Natural killer cell (primary cell): ENCODE measurements around the gene ITPKB. TPM values are rescaled to one million over a fixed set of nuclear protein-coding genes. Genes with fewer than 3 reads are reported as not detected.
A peak's percentile ranks its signal among the peaks of the same experiment; 100 is the strongest.

Source experiments
- ATAC-seq, 3 donors: fragments of 150-1000 bp in 2 of 3; fragments of 200-7000 bp in 1 of 3; cut with Tn5 transposase; 1 replicate in 1 of 3; 2 replicates in 2 of 3; pipeline ENCODE4 v1.10.0; 2021; ENCODE audit warnings: mild to moderate bottlenecking in 2 of 3, moderate library complexity in 2 of 3
- DNase-seq, 2 donors: peaks; one replicate each; pipeline versions ENCODE4 v3.0.0 to v3.0.0-alpha.2; 2013 to 2021; ENCODE audit warnings: mixed read lengths in 1 of 2
- H3K27ac ChIP-seq: one replicate; pipeline ENCODE4 v1.5.1; 2013; ENCODE audit warnings: mild to moderate bottlenecking, low read length
- H3K27me3 ChIP-seq: one replicate; pipeline ENCODE4 v1.6.1; 2013; ENCODE audit warnings: low read length; ENCODE audit not compliant: control insufficient read depth, insufficient read depth
- H3K36me3 ChIP-seq: one replicate; pipeline ENCODE4 v1.6.1; 2013; ENCODE audit warnings: low read length; ENCODE audit not compliant: control insufficient read depth, insufficient read depth
- H3K4me1 ChIP-seq: one replicate; pipeline ENCODE4 v1.6.1; 2013; ENCODE audit warnings: low read length; ENCODE audit not compliant: control insufficient read depth, insufficient read depth
- H3K4me3 ChIP-seq: one replicate; pipeline ENCODE4 v1.5.1; 2013; ENCODE audit warnings: low read length
- H3K9me3 ChIP-seq: one replicate; pipeline ENCODE4 v1.6.1; 2013; ENCODE audit warnings: low read length; ENCODE audit not compliant: control insufficient read depth, insufficient read depth
- H3K27ac Mint-ChIP-seq, 2 donors: one replicate each; pipeline ENCODE4 v1.8.0; 2022; ENCODE audit warnings: mild to moderate bottlenecking in 2 of 2, mixed read lengths in 2 of 2, moderate library complexity in 1 of 2
- H3K27me3 Mint-ChIP-seq, 2 donors: one replicate each; pipeline ENCODE4 v1.8.0; 2022; ENCODE audit warnings: low read depth in 2 of 2, mixed read lengths in 2 of 2
- H3K36me3 Mint-ChIP-seq: one replicate; pipeline ENCODE4 v1.8.0; 2022; ENCODE audit warnings: mixed read lengths
- H3K4me1 Mint-ChIP-seq, 2 donors: one replicate each; pipeline ENCODE4 v1.8.0; 2022; ENCODE audit warnings: mixed read lengths in 2 of 2
- H3K4me3 Mint-ChIP-seq: one replicate; pipeline ENCODE4 v1.8.0; 2022; ENCODE audit warnings: mild to moderate bottlenecking, moderate library complexity, mixed read lengths
- H3K9me3 Mint-ChIP-seq, 2 donors: one replicate each; pipeline ENCODE4 v1.8.0; 2022; ENCODE audit warnings: mixed read lengths in 2 of 2
- WGBS: methylation state at CpG from one replicate; pipeline ENCODE4 v1.1.7; 2013; ENCODE audit warnings: missing lambda C conversion rate; ENCODE audit not compliant: insufficient coverage; 5-methylcytosine and 5-hydroxymethylcytosine counted together
- intact Hi-C: fragments of 100-400 bp; cut with micrococcal nuclease; formaldehyde crosslinking; loops from one replicate; pipeline ENCODE4 v1.14.2; 2022
- total RNA-seq, 4 donors: library from RNA; stranded (reverse); fragments of 120-200 nt in 1 of 4; gene quantifications; one replicate each; pipeline versions ENCODE4 v1.2.3 to v1.2.4, GENCODE V29; 2013 to 2022
- TF ChIP-seq, protein P1 (sequence below): fragments of 200-600 bp; IDR thresholded peaks from one replicate; pipeline ENCODE4 v1.8.0; 2022; ENCODE audit warnings: antibody characterized with exemption

ITPKB gene
- total RNA-seq, 3 donors from 2014 or later (not counting 1 experiment from before 2014, with no cell fraction given) = 92.2 to 133 (median 99.0) TPM

DNA sequence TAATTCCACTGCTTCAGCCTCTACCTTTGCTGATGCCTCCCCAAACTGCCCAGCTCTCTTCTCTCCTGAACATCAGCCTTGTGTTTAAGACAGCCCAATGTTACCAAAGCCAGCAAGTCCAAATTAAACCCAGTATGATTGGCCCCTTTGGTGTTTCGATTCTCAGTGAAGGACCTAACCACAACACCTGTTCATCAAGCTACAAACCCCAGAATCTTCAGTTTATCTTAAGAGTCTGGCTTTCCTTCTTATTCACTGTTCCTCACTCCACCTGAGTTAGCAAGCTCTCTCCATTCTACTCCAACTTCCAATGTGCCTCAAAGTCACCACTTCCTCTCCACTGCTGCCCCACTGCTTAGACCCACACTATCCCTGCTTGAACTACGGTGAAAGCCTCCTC lies 25.5 kb upstream of the ITPKB start:
- Mint-ChIP-seq H3K27me3 (peaks cover 14 to 20% of the 10 kb centered on the region in 2 donors), H3K4me1 (peaks cover 12% of the 10 kb centered on the region in 2 donors)
- intact Hi-C loops = no loop called here

DNA sequence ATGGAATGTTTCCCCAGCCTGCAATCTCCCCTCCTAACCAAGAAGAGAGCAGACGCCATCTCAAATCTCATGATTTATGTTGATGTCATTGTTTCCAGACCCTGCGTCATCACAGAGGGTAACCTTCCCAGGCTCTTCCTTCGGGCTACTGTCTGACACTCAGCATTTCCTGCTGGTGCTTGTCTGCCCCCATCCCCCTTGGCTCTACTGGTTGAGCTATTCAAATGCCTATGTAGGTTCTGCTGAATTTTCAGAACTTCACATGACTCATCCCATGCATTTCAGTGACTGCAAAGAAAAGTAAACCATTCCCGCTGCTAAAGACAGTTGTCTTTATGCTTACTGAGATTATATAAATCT lies 24.8 kb upstream of the ITPKB start:
- H3K27me3 Mint-ChIP-seq = peaks cover 14 to 19% of the 10 kb centered on the region in 2 donors
- DNase-seq (peak in 1 of 2 donors; percentile 37), ATAC-seq (peak in 2 of 3 donors; percentile 15 to 31)
- Histone ChIP-seq H3K36me3 (no peaks in the 10 kb centered on the region), H3K27me3 (no peaks in the 10 kb centered on the region), H3K4me1 (peaks cover 5% of the 10 kb centered on the region), H3K9me3 (no peaks in the 10 kb centered on the region), H3K27ac (no peak overlapping the region), H3K4me3 (no peak overlapping the region)
- H3K36me3 Mint-ChIP-seq = no peaks in the 10 kb centered on the region
- no peaks in the 10 kb centered on the region for H3K9me3 Mint-ChIP-seq
- H3K4me1 Mint-ChIP-seq = peaks cover 12% of the 10 kb centered on the region in 2 donors
- no peak overlapping the region for H3K4me3 Mint-ChIP-seq
- H3K27ac Mint-ChIP-seq = no peak overlapping the region
- 87% methylated on average over 4 of the region's 4 CpGs for WGBS
- intact Hi-C loops = no loop called here
- TF ChIP-seq, protein P1, sequence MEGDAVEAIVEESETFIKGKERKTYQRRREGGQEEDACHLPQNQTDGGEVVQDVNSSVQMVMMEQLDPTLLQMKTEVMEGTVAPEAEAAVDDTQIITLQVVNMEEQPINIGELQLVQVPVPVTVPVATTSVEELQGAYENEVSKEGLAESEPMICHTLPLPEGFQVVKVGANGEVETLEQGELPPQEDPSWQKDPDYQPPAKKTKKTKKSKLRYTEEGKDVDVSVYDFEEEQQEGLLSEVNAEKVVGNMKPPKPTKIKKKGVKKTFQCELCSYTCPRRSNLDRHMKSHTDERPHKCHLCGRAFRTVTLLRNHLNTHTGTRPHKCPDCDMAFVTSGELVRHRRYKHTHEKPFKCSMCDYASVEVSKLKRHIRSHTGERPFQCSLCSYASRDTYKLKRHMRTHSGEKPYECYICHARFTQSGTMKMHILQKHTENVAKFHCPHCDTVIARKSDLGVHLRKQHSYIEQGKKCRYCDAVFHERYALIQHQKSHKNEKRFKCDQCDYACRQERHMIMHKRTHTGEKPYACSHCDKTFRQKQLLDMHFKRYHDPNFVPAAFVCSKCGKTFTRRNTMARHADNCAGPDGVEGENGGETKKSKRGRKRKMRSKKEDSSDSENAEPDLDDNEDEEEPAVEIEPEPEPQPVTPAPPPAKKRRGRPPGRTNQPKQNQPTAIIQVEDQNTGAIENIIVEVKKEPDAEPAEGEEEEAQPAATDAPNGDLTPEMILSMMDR = no peak

More for the DNA sequence above, 25.5 kb upstream of the ITPKB start:
- Histone ChIP-seq H3K27me3 (no peaks in the 10 kb centered on the region), H3K27ac (peak overlapping the region; percentile 54), H3K4me3 (no peak overlapping the region), H3K36me3 (no peaks in the 10 kb centered on the region), H3K4me1 (peaks cover 5% of the 10 kb centered on the region), H3K9me3 (no peaks in the 10 kb centered on the region)
- no peaks in the 10 kb centered on the region for H3K36me3 Mint-ChIP-seq
- peak overlapping the region; percentile 43 for H3K4me3 Mint-ChIP-seq
- TF ChIP-seq, protein P1 = no peak
- DNase-seq = no peak
- peak overlapping the region; percentile 59 to 73 for H3K27ac Mint-ChIP-seq
- WGBS = 47% methylated on average over 2 of the region's 2 CpGs
- no peaks in the 10 kb centered on the region for H3K9me3 Mint-ChIP-seq
- ATAC-seq = no peak

DNA sequence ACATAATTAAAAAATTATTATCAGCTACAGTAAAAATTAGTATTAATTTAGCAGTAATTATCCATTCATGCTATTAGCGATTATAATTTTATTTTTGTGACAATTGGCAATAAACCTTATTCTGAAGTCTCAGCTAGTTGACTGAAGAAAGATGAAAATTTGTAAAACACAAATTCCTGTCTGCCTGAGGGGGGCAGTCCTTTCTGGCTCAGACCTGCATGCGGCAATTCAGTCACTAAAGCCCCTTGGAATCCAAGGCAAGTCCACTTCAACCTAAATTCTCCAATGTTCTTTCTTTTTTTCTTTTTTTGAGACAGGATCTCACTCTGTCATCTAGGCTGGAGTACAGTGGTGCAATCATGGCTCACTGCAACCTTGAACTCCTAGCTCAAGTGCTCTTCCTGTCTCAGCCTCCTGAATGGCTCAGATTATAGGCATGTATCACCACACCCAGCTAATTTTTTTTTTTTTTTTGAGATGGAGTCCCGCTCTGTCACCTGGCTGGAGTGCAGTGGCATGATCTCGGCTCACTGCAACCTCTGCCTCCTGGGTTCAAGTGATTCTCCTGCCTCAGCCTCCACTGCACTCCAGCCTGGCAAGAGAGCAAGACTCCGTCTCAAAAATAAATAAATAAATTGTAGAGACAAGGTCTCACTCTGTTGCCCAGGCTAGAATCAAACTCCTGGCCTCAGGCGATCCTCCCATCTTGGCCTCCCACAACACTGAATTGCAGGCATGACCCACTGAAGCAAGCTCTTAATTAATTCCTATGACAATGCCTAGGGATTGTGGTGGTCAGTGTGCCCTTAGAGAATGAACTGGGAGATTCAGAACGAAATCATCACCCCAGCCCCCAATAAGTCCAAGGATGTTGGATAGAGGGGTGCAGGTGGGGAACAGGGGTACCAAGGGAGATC lies 24.2 kb upstream of the ITPKB start:
- intact Hi-C loops = no loop called here
- TF ChIP-seq, protein P1 = no peak
- H3K27ac Mint-ChIP-seq = no peak overlapping the region
- ATAC-seq = no peak
- no peak overlapping the region for H3K27ac ChIP-seq
- no peak for DNase-seq
- H3K27me3 Mint-ChIP-seq = peaks cover 14 to 19% of the 10 kb centered on the region in 2 donors
- 94% methylated on average over 6 of the region's 7 CpGs for WGBS
- no peaks in the 10 kb centered on the region for H3K9me3 ChIP-seq
- no peak overlapping the region for H3K4me3 Mint-ChIP-seq
- no peaks in the 10 kb centered on the region for H3K27me3 ChIP-seq
- no peaks in the 10 kb centered on the region for H3K9me3 Mint-ChIP-seq
- peaks cover 5% of the 10 kb centered on the region for H3K4me1 ChIP-seq
- no peaks in the 10 kb centered on the region for H3K36me3 ChIP-seq
- H3K36me3 Mint-ChIP-seq = no peaks in the 10 kb centered on the region
- peaks cover 12% of the 10 kb centered on the region in 2 donors for H3K4me1 Mint-ChIP-seq
- H3K4me3 ChIP-seq = no peak overlapping the region
